ENCODE data around the gene SCN2B.

The SCN2B gene

DNA sequence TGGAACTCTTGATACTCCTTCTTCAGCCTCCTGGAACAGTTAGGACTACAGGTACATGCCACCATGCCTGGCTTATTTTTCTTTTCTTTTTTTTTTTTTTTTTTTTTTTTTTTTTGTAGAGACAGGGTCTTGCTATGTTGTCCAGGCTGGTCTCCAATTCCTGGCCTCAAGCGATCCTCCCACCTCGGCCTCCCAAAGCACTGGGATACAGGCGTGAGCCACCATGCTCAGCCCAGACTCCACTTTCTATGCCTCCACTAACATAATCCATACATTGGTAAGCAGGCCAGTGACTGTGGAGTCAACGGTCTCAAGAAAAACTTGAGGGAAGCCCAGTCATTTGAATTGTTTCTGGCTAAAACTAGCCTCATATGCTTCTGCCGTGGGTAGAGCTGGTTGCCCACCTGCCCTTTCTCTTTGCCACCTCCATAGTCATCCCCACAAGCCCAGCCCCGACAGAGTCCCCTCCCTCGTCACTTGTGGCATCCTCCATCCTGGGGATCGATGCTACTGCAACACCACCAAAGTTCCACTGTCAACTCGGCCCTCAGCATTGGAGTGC is 2.4 kb downstream of the SCN2B start:
- DNase-seq, result no peak

- DNase-seq, result no peak
Observed at GRCh38 chr11:118172356-118172755, 4.1 kb downstream of the SCN2B start.

- DNase-seq, result peak; percentile 74
Observed at GRCh38 chr11:118171269-118172062, 5.0 kb downstream of the SCN2B start.

DNA sequence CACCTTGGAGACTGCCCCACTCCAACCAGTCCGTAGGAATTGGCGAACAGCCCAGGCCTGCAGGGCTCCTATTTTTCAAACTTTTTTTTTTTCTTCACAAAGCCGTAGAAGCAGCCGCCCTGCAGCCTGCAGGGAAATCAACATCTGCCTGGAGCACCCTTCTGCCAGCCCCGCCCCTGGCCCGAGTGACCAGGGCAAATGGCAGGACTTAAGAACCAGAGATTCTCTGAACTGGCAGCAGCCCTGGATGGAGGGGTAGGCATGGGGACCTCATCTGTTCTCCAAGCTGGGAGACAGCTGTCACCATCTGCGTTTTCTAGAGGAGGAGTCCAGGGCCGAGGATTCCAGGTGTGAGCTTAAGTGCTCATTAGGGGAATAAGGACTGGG is 5.6 kb downstream of the SCN2B start:
- no peak for DNase-seq

GRCh38 chr11:118170231-118170630 is 6.2 kb downstream of the SCN2B start:
- no peak for DNase-seq

- no peak for DNase-seq
Observed at GRCh38 chr11:118169300-118170140, 6.9 kb downstream of the SCN2B start.

DNA sequence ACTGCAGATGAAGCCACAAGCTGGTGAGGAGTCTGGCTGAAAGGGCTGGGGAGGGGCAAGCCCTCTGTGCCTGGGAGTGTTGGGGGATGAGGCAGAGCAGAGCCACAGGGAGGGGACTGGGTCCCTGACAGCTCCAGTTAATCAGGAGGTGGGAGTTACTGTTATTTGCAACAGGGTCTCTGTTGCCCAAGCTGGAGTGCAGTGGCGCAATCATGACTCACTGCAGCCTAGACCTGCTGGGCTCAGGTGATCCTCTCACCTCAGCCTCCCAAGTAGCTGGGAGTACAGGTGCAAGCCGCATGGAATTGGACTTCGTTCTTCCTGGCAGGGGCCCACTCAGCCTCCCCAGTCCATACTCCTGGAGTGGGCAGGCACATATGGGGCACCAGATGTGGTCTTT is 7.7 kb downstream of the SCN2B start:
- DNase-seq, result no peak

DNA sequence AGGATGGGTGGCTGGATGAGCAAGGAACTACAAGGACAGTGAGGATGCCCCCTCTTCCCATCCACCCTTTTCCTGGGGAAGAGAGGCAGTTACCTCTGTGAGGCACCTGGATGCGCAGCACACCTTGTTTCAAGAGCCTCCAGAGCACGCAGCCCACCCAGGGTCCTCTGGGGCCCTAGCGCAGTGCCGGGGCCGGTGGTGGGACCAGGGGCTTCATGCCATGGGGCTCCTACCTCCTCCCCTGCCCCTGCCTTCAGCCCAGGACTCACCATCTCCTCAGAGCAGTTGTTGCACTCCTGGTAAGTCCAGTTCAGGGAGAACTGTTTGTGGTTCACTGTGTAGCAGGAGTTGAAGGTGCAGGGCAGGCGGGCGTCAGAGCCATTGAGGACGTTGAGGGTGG is 8.1 kb downstream of the SCN2B start:
- DNase-seq, result no peak

GRCh38 chr11:118167906-118168305 is 8.5 kb downstream of the SCN2B start:
- DNase-seq, result no peak

DNA sequence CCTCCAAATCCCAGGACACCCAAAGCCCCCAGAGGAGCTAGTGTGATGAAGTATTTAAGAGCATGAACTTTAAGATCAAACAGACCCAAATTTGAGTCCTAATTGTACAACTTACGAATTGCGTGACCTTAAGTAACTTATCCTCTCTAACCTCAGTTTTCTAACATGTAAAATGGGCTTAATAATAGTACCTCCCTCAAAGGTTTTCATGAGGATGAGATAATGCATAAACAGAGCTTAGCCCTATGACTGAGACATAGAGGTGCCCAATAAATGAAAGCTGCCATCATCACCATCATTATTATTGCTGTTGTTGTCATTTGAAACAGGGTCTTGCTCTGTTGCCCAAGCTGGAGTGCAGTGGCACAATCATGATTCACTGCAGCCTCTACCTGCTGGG is 9.2 kb downstream of the SCN2B start:
- no peak for DNase-seq

GRCh38 chr11:118166641-118167040 is 9.8 kb downstream of the SCN2B start:
- DNase-seq, result no peak

GRCh38 chr11:118164885-118165284 is 11.6 kb downstream of the SCN2B start:
- DNase-seq, result no peak

- DNase-seq, result no peak
Observed at GRCh38 chr11:118163494-118163893, 12.9 kb downstream of the SCN2B start.

- no peak for DNase-seq
Observed at GRCh38 chr11:118162846-118163245, 13.6 kb downstream of the SCN2B start.

DNA sequence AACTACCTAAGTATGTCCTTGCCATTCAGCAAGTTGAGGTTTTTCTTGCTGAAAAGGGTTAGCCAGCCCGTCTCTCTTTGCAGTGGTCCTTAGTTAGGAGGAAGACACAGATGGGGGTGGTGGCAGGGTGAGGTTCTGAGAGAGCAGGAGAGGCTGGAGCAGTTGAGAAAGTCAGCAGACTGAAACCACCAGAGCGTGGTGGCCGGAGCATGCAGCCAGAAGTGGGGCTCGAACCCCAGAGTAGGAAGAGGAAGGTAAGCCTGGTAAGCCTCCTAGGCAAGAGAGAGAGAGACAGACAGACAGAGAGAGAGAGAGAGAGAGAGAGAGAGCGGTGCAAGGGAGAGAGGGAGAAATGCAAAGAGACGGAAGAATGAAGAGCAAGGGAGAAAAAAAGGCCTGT is 14.7 kb downstream of the SCN2B start:
- no peak for DNase-seq

GRCh38 chr11:118157186-118157895 is 19.1 kb downstream of the SCN2B start:
- DNase-seq, result no peak

DNA sequence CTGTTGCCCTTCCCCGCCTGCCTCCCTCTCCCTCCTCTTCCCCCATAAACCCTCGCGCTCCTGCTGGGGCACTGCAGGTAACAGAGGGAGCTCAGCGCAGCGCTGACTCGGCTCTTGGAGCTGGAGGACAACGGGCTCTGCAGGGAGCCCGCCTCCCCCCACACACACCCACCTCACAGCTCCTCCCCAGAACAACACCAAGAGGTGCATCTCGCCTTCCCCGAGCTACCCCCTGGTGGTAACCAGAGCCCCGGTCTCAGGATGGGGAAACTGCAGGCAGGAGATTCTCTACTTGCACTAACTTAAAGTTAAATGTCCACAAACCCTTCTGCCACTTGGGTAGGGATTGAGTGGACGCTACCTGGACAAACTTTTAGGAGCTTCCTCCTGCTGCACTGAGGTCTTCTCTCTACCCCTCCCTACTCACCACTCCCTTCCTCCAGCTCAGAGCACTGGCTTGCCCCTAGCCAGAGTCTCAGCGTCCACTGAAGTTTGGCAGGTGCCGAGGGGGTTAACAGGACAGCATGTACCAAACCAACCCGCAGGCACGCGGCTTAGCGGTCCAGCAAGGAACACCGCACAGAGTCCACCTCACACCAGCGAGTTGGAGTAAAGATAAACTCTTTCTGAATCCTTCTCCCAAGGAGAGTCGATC is 19.8 kb downstream of the SCN2B start:
- peak; percentile 24 for DNase-seq

DNA sequence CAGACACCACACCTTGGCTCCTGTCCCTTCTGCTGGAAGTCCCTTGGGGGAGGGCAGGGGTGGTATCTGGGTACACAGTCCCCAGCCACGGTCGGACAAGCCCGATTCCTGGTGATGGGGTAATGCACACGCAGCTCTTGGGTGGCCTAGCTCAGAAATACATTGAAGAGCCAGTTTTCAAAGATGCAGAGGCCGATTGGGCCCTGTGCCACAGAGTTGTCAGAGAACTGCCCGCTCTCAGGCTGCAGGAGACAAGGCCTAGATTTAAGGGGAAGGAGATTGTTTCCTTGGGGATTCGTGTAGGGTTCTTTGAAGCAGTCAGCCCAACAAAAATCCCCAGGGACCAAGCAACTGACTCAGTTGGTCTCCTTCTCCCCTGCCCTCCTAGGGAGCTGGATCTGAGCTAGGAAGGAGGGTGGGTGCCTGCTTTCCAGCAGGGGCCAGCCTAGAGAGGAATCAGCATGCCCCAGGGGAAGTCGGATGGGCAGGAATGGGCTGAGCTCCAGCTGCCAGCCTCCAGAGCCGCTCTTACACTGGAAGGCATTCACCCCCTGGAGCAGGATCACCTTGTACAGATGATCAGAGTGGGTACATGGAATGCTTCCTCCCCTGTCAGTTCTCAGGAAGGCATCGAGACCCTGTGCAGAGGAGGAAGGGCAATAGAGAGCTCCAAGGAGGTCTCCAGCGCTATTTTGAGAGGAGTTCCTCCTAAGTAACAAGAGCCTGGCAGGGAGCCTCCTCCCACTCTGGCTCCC is 20.5 kb downstream of the SCN2B start:
- DNase-seq, result no peak

DNA sequence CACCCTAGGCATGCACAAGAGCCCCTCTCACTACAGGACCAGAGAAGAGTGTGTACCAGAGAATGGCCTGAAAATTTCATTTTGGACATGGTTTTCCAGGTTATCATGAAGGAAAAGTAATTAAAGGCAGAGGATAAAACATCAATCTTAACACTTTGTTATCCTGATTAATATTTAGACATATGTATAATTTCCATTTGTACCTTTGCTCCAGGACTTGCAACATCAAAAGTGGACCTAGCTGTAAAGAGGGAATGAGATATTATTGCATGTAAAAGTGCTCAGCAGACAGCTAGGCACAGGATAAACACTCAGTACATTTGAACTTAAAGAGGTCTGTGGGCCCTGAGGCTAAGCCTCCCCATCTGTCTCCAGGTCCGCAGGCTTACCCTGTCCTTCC is 21.8 kb downstream of the SCN2B start:
- no peak for DNase-seq

DNA sequence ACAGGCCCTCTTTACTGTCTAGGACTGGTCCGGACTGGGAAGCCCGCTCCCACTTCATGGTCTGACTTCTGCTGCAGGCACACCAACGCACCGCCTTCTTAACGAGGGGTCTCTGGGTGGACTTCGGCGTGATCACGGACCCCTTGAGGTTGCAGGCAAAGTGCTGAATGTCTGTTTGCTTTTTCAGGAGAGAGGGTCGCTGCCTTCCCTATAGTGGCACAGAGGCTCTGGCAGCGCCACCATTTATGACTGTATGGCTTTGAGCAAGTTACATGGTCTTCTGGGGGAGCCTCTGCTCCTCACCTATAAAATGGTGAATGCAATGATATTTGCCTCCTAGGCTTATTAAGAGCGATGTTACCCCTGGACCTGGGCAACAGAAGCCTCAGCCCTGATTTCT is 22.5 kb downstream of the SCN2B start:
- DNase-seq, result no peak

- no peak for DNase-seq
Observed at GRCh38 chr11:118153516-118153915, 22.9 kb downstream of the SCN2B start.

Data from stimulated activated CD4-positive, alpha-beta T cell treated with anti-CD3 and anti-CD28 coated beads, Interleukin-1b, Interleukin-23, amount 100 ng/mL, for 48 hours (primary cell).